ENCODE data around the gene ETV5.
"Not testable (repeated sequence)": the region's sequence is repeated elsewhere in the genome, so short reads cannot be mapped to it uniquely, and the experiment has no call there.

GRCh38 chr3:186021250-186021649 lies 87.6 kb downstream of the ETV5 start:
- TF ChIP-seq ATF3 (IDR thresholded peaks at IDR 0.05); YY1 (IDR thresholded peaks at IDR 0.05); RXRA (IDR thresholded peaks at IDR 0.05); GABPA (IDR thresholded peaks at IDR 0.05 in 1 of 2, conservative IDR thresholded peaks at IDR 0.05 in 1 of 2); ZBTB33 (IDR thresholded peaks at IDR 0.05); TAF1 (conservative IDR thresholded peaks at IDR 0.05); SP1 (IDR thresholded peaks at IDR 0.05); RAD21 (IDR thresholded peaks at IDR 0.05); FOXA1 (IDR thresholded peaks at IDR 0.05): not testable (repeated sequence)
- TF ChIP-seq, protein P1, sequence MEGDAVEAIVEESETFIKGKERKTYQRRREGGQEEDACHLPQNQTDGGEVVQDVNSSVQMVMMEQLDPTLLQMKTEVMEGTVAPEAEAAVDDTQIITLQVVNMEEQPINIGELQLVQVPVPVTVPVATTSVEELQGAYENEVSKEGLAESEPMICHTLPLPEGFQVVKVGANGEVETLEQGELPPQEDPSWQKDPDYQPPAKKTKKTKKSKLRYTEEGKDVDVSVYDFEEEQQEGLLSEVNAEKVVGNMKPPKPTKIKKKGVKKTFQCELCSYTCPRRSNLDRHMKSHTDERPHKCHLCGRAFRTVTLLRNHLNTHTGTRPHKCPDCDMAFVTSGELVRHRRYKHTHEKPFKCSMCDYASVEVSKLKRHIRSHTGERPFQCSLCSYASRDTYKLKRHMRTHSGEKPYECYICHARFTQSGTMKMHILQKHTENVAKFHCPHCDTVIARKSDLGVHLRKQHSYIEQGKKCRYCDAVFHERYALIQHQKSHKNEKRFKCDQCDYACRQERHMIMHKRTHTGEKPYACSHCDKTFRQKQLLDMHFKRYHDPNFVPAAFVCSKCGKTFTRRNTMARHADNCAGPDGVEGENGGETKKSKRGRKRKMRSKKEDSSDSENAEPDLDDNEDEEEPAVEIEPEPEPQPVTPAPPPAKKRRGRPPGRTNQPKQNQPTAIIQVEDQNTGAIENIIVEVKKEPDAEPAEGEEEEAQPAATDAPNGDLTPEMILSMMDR (IDR thresholded peaks at IDR 0.05; ENCODE audit: low read depth, low read length, missing input control) = not testable (repeated sequence)
- TF ChIP-seq, protein P2, sequence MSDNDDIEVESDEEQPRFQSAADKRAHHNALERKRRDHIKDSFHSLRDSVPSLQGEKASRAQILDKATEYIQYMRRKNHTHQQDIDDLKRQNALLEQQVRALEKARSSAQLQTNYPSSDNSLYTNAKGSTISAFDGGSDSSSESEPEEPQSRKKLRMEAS (IDR thresholded peaks at IDR 0.05) = not testable (repeated sequence)
